ENCODE data around the gene DEFB108B.
"Not testable (repeated sequence)": the region's sequence is repeated elsewhere in the genome, so short reads cannot be mapped to it uniquely, and the experiment has no call there.

Gene DEFB108B

DNA sequence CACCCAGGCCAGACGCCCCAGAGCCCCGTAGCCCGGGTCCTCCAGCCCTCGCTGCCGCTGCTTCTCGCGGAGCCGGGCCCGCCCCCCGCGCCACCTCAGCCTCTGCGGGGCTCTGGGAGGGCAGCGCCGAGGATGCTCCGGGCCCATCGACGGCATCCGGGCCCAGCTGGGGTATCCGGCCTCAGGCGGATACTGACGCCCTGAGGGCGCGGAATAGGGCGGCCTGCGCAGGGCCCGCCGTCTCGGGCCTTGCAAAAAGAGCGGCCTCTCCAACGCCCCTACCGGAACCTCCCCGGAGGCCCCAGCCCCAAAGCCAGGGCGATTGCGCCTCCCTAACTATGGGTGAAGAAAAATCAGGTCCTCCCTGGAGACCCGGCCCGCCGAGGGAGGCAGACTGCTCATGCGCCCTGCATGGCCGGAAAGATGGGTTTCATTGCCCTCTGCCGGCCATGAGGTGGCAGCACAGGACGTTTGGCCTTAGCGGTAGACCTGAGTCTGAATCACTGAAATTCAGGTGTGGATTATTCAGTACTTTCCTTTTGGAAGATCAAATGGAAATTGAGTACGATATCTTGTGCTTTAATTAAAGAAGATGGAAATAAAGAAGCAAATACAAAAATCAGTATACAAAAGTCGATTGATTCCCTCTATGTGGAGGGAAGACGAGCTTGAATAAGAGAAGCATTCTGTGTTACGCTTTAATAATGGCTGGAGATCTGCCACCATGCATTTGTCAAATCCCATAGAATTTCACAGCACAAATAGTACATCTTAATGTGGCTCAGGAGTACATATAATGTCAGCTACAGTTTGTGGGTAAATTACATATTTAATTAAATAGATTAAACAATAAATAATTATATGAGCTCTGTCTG, 19.3 kb upstream of the DEFB108B start:
- DNase-seq (ENCODE audit: low read depth) = peak; percentile 76

GRCh38 chr11:71821539-71821938, 11.5 kb upstream of the DEFB108B start:
- not testable (repeated sequence) for DNase-seq (ENCODE audit: low read depth)

DNA sequence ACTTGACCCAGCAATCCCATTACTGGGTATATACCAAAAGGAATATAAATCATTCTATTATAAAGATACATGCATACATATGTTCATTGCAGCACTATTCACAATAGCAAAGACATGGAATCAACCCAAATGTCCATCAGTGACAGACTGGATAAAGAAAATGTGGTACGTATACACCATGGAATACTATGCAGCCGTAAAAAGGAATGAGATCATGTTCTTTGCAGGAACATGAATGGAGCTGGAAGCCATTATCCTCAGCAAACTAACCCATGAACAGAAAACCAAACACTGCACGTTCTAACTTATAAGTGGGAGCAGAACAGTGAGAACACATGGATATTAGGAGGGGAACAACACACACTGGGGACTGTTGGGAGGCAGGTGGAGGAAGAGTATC, 3.8 kb upstream of the DEFB108B start:
- not testable (repeated sequence) for DNase-seq (ENCODE audit: low read depth)

GRCh38 chr11:71829686-71830085, 3.3 kb upstream of the DEFB108B start:
- DNase-seq (ENCODE audit: low read depth) = not testable (repeated sequence)

- not testable (repeated sequence) for DNase-seq (ENCODE audit: low read depth)
These were observed 9.7 kb downstream of the DEFB108B start for GRCh38 chr11:71842720-71843119.

DNA sequence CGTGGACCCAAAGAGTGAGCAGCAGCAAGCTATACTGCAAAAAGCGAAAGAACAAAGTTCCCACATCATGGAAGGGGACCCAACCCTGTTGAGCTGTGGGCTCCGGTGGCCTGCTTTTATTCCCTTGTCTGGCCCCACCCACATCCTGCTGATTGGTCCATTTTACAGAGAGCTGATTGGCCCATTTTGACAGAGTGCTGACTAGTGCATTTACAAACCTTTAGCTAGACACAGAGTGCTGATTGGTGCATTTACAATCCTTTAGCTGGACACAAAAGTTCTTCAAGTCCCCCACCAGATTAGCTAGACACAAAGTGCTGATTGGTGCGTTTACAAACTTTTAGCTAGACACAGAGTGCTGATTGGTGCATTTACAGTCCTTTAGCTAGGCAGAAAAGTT, 10.4 kb downstream of the DEFB108B start:
- DNase-seq (ENCODE audit: low read depth) = not testable (repeated sequence)

GRCh38 chr11:71843858-71844257, 10.9 kb downstream of the DEFB108B start:
- no peak for DNase-seq (ENCODE audit: low read depth)

GRCh38 chr11:71853895-71854294, 20.9 kb downstream of the DEFB108B start:
- not testable (repeated sequence) for DNase-seq (ENCODE audit: low read depth)

GRCh38 chr11:71855880-71856279, 22.9 kb downstream of the DEFB108B start:
- DNase-seq (ENCODE audit: low read depth) = not testable (repeated sequence)

DNA sequence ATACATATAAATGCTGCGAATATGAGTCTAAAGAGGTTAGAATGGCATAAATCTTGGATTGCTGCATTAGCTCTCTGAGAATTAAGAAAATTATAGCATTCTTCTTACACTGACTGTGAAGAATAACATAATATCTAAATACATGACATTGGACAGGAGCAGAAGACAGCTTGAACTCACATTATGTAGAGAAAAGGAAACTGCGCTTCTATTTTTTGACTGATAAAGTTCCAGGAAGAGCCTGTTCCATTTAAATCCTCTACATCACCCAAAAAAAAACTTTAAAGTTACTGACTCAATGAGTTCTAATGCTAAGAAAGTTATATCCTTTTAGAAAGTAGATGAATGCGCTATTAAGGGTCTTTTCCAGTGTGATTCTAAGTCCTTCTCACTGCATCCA, 27.8 kb downstream of the DEFB108B start:
- not testable (repeated sequence) for DNase-seq (ENCODE audit: low read depth)

DNA sequence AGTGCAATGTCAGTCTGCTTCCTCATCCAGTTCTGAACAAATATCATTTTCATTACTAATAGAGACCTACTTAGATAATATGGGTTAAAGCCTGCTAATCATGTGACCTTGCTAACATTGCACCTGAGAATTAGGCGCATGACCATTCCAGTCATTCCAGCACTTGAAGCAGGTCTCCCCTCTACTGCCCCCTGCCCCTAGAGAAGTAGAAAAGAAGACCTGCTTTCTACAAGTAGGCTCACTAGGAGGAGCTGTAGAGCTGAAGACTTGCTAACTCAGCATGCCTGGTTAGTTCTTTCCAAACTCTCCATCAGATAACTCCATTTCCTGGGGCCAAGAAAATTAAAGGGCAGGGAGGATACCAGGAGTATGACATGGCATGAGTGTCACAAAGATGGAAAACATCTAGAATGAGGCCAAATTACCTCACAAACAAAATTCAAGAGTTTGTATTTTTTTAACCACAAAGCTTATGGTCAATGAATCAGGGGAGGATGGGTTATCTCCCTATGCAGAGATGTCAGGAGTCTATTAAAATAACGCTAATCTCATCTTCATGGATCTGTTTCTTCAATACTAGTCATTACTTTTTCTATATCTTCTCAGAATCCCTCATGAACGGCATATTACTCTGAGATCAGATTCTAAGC, 31.1 kb downstream of the DEFB108B start:
- DNase-seq (ENCODE audit: low read depth) = not testable (repeated sequence)

- not testable (repeated sequence) for DNase-seq (ENCODE audit: low read depth)
These were observed 34.2 kb downstream of the DEFB108B start for GRCh38 chr11:71867209-71867608.

GRCh38 chr11:71869931-71870330, 36.9 kb downstream of the DEFB108B start:
- not testable (repeated sequence) for DNase-seq (ENCODE audit: low read depth)

DNA sequence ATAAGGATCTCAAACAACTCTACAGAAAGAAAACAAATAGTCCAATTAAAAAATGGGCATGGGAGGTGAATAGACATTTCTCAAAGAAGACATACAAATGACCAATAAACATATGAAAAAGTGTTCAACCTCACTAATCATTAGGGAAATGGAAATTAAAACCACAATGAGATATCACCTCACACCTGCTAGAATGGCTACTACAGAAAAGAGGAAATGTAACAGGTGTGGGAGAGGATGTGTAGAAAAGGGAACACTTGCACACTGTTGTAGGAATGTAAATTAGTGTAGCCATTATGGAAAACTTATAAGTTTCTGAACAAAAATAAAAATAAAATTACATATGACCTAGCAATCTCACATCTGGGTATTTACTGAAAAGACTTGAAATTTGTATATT, 37.7 kb downstream of the DEFB108B start:
- not testable (repeated sequence) for DNase-seq (ENCODE audit: low read depth)

DNA sequence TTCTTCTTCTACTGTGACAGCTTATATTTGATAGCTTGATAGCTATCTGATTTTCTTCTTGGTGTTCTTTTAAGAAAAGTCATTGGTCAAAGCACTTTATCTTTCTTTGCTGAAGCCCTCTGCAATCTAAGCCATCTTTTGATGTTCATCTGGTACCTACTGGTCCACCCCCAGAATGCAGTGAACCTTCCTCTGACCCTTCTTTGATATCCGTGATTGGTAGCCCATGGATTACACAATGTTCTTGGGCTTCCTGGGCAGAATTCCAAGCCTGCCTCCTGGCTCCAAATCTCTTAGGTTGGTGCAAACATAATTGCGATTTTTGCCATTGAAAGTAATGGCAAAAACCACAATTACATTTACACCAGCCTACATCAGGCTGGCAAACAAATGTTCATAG, 43.3 kb downstream of the DEFB108B start:
- DNase-seq (ENCODE audit: low read depth) = not testable (repeated sequence)

- DNase-seq (ENCODE audit: low read depth) = not testable (repeated sequence)
These were observed 45.1 kb downstream of the DEFB108B start, which contains the start of gene DEFB131B for GRCh38 chr11:71878059-71878458. Gene DEFB131B, plus strand, starts transcription at chr11:71878453. Its CDS starts 0 bp downstream, at chr11:71878453.

DNA sequence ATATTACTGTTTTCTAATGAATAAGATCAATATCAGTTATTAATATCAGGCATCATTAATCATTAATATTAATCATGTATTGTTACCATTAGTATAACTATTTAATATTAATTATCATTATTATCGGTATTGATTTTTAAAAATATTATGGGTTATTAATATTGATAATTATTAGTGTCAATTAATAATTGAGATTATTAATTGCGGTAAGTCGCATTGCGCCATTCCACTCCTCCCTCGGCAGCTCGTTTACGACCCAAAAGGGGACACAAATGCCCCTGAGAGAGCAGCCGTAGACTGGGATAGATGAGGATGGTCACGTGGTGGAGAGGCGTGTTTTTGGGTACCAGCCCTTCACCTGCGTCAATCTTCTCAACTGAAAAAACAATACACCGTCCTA, 52.8 kb downstream of the DEFB108B start:
- not testable (repeated sequence) for DNase-seq (ENCODE audit: low read depth)

Measured in activated T-cell treated with anti-CD3 and anti-CD28 coated beads for 24 hours (primary cell).